ENCODE results near the gene SAMD5.

The SAMD5 gene

DNA sequence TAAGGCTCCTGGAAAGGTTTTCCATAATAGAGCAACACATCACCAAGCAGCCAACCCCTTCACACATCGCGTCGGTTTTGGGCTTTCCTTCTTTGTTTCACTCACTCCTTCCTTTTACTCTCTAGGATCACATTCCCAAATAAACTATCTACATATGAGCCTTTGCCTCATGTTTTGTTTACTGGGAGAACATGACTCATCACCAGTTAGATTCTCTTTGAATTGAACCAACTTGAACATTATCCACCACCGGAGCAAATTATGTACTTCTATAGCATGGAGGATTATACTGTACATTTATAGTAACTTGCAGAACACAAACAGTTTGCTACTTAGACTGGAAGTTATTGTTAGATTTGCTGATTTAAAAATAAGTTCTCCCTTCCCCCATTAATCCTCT is 41.0 kb downstream of the SAMD5 start:
- H3K4me3 ChIP-seq (ENCODE audit: low read length) = no peak overlapping the region
- no peak for DNase-seq (ENCODE audit: low read depth)
- no peak for TF ChIP-seq CTCF (conservative IDR thresholded peaks at IDR 0.05; ENCODE audit: low read length)

DNA sequence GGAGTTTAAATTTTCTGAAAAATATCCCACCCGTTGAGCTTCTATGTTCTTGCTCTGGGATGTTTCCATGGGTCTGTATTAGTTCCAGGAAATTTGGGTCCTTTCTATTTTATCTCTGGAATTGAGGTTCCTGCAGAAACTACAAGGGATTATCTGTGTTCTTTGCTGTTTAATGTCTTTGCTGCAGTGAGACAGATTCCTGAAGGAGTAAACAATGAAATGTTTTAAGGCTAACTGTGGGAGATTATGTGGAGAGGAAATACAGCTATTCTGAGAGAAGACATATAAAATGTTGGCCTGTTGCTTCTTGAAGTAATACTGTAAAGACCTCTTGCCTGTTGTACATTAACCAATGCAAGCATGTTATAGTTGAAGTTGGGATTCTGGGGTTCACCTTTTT is 43.5 kb downstream of the SAMD5 start:
- no peak for DNase-seq (ENCODE audit: low read depth)
- TF ChIP-seq CTCF (conservative IDR thresholded peaks at IDR 0.05; ENCODE audit: low read length) = no peak

DNA sequence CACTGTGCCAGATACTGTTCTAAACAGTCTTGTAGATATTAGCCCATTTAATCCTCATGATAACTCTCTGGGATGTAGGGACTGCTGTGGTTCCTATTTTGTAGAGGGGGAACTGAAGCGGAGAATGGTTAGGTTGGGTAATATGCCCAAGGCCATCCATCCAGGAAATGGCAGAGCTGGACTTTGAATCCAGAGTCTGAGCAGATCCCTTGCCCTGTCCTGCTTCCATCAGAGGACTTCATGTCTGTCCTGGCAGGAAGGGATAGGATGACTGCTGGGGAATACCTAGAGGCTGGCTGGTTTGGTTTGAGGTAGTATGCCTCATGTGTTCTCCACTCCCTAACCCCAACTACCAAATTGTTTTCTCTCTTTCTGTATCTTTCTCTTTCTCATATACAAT is 44.6 kb downstream of the SAMD5 start:
- no peak for TF ChIP-seq CTCF (conservative IDR thresholded peaks at IDR 0.05; ENCODE audit: low read length)
- no peak overlapping the region for H3K4me3 ChIP-seq (ENCODE audit: low read length)
- DNase-seq (ENCODE audit: low read depth) = no peak

More for the DNA sequence above, 43.5 kb downstream of the SAMD5 start:
- no peak overlapping the region for H3K4me3 ChIP-seq (ENCODE audit: low read length)

DNA sequence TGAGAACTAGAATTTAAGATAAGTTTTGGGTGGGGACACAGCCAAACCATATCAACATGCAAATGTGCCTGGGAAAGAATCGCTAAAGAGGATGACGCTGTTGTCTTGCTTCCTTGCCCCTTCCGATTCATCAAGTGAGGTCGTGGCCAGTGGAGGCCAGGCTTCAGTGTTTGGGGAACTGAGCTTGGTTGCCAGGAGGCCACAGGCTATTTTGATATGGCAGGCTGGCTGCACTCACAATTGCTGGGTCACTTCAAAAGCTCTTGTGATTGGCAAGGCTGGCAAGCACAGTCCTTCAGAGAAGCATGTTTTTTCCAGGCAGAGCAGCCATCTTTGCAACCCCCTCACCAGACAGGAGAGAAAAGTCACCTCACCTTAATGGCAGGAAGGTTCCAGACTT is 45.8 kb downstream of the SAMD5 start:
- DNase-seq (ENCODE audit: low read depth) = no peak
- no peak for TF ChIP-seq CTCF (conservative IDR thresholded peaks at IDR 0.05; ENCODE audit: low read length)

DNA sequence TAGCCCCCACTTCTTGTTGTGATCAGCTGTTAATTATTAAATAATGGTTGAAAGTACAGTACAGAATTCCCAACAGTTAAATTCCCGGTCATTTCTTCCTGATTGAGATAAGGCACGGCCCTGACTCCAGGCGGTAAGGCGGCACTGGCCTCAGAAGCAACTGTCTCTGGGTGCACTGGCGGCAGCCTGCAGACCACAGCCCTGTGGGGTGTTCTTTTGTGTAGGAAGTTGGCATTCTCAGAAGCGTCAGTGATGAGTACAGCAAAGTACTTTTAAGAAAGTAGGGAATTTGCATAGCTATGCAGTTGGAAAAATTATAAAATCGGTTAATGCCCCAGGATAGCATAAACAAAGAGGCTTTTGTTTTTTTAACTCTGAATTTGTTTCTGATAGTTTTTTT is 50.5 kb downstream of the SAMD5 start:
- no peak for DNase-seq (ENCODE audit: low read depth)
- no peak overlapping the region for H3K4me3 ChIP-seq (ENCODE audit: low read length)
- TF ChIP-seq CTCF (conservative IDR thresholded peaks at IDR 0.05; ENCODE audit: low read length) = no peak

More for the DNA sequence above, 45.8 kb downstream of the SAMD5 start:
- H3K4me3 ChIP-seq (ENCODE audit: low read length) = no peak overlapping the region

- no peak for DNase-seq (ENCODE audit: low read depth)
- H3K4me3 ChIP-seq (ENCODE audit: low read length) = no peak overlapping the region
- TF ChIP-seq CTCF (conservative IDR thresholded peaks at IDR 0.05; ENCODE audit: low read length) = no peak
Measured at GRCh38 chr6:147560670-147561069, 52.2 kb downstream of the SAMD5 start.

DNA sequence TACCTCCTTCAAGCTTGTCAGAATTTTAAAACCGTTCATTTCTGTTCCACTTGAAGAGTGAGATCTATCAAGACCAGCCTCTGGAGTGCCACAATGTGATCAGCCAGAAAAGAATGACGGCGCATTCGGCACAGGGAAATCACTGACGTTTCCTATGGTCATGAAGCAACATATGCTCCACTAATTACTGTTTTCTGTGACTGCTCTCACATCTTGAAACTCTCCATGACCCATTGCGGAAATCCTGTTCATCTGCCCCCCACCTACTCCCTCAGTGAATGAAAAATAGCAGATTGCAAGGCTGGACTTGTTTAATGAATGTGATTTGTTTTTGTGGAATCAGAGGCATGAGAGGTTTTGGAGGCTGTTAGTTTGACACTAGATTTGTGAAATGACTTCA is 53.2 kb downstream of the SAMD5 start:
- no peak overlapping the region for H3K4me3 ChIP-seq (ENCODE audit: low read length)
- no peak for TF ChIP-seq CTCF (conservative IDR thresholded peaks at IDR 0.05; ENCODE audit: low read length)
- no peak for DNase-seq (ENCODE audit: low read depth)
